SK-MEL-5 (cell line): ENCODE results near the gene SLC6A12. TPM values are rescaled to one million over a fixed set of nuclear protein-coding genes. Genes with fewer than 3 reads are reported as not detected.

Experiments used
- DNase-seq: peaks from one replicate; pipeline ENCODE4 v3.0.0-alpha.2; 2016; ENCODE audit warnings: low read depth, low spot score
- in situ Hi-C: cut with HindIII; loops from 2 replicates; pipeline ENCODE4 v1.10.0; 2016; ENCODE audit warnings: low sequenced_read_pairs, high pct_unique_total_duplicates, low pct_unique_long_range_greater_than_20kb
- total RNA-seq: library from RNA; depleted of rRNA; stranded (reverse); fragments of >200 nt; shearing (Covaris generic); gene quantifications from 2 replicates; pipeline ENCODE4 v1.2.3, GENCODE V29; 2014

The SLC6A12 gene
- total RNA-seq, 1 experiment from 2014 or later = 1.6 TPM

DNA sequence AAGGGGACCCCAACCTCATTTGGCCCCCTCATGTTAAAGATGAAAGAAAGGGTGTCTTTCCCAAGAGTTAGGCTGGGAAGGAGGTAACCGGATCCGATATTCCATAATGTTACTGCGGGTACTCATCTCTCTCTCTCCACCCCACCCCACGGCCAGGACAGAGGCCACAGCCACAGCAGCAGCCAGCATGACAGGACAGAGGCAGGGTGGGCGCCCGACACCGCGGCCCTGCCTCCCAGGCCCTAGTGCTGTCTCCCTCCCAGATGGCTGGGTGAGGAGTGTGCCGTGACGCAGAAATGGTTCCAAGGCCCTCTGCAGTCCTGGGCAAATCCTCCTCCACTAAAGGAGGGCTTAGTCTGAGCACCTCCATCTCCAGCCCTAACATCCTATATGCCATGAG lies 6.2 kb downstream of the SLC6A12 start:
- no peak for DNase-seq
- in situ Hi-C loops = no loop called here

DNA sequence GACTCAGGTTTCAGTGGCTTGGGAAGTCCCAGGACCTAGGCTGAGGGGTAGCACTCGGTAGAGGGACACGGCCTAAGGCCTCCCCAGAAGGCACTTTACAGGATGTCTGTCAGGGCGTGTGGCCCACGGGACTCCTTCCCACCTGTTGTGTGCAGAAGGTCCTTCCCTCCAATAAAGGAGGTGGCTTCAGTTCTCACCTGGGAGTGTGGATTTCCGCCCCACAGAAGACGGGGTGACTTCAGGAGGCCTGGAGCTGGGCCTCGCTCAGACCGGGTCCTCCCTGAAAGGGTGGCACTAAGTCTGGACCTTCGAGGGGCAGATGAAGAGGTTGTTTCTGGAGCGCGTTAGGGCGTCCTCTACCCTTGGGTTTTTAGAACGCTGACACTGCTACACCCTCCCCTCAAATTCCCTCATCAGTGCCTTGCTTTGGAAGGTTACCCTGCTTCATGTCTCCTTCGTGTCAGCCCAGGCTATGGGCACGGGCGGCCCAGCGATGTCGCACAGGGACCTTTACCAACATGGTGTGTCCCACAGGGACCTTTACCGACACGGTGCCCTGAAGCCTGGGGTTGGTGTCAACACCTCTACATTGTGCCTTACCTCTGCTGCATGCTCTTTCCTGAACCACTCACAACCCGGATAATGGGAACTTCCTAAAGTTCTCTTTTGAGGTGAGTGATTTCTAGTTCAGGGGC lies 7.1 kb downstream of the SLC6A12 start:
- in situ Hi-C loops = no loop called here

DNA sequence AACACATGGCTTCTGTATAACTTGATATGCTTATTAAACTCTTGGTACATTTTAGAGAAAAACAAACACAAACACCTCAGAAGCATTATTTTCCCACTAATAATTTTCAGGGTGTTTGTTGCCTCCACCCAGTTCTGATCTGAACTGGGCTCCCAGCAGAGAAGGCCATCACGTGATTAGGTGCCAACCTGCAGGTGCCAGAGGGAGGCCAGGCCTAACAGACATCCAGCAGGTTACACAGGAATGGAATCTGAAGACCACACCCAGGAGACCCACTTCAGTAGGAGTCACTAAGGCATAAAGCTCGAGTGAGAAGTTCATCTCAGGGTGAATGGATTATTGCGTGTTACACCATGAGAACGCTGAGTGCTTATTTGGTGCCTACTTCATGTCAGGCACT lies 8.9 kb downstream of the SLC6A12 start:
- in situ Hi-C loops = no loop called here
- DNase-seq = no peak

More for the DNA sequence above, 7.1 kb downstream of the SLC6A12 start:
- DNase-seq = no peak

DNA sequence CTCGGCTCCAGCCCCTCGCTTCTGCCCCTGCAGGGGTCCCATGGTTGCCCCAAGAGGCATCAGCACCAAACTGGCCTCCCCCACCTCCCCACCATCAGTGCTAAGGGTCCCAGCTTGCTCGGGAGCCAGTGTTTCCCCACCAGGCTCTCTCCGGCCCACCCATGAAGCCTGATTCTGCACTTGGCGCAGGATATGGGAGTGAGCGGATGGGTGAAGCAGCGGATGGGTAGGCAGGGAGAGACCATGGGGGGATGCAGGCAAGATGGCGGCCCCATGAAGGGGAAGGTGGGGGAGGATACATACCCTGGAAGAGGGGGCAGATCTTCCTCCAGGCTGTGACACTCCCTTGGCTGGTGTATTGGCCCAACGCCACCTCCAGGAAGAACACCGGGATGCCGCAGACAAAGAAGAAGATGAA lies 9.7 kb downstream of the SLC6A12 start:
- no peak for DNase-seq
- in situ Hi-C loops = no loop called here

DNA sequence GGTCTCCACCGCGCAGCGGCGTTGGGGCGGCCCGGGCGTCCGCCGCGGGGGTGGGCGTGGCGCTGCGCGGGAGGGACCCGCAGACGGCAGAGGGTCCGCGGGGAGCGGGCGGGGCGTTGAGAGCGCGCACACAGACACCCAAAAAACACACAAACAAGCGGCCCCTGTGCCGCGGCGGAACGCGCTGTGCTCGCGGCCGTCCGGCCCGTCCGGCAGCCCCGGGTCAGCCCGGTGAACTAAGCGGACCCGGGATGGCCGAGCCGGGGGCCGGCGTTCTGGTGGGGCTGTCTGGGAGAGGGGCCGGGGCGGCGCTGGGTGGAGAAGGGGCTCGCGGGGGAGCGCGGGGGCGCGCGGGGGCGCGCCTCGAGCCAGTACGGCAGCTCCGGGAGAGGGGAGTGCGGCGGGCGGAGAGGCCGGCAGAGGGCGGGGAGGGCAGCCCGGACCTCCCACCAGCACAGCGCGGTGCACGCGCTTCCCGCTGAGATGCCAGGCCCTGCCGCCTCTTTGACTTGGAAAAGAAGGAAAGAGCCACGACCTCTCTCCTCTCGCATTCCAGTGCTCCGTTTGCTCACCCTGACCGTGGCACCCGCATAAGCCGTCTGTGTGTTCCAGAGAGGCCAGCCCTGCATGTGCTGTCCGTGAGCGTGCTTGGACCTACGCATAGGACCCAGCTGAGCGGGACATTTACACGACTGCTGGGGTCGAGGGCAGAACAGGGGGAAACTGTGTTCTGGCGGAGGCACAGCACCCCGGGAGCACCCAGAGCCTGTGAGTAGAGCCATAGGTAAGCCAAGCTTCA lies 10.3 kb downstream of the SLC6A12 start:
- in situ Hi-C loops = no loop called here
- DNase-seq = peak; percentile 49

DNA sequence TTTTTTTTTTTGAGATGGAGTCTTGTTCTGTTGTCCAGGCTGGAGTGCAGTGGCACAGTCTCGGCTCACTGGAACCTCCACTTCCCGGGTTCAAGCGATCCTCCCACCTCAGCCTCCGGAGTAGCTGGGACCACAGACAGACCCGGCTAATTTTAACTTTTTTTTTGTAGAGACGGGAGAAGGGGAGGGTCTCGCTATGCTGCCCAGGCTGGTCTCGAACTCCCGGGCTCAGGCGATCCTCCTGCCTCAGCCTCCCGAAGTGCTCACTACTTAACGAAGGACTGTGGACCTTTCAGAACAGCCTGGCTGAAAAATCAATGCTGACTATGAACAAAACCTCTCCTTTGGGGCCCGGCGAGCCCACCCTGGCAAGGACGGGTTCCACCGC lies 10.9 kb downstream of the SLC6A12 start:
- DNase-seq = no peak
- in situ Hi-C loops = no loop called here

DNA sequence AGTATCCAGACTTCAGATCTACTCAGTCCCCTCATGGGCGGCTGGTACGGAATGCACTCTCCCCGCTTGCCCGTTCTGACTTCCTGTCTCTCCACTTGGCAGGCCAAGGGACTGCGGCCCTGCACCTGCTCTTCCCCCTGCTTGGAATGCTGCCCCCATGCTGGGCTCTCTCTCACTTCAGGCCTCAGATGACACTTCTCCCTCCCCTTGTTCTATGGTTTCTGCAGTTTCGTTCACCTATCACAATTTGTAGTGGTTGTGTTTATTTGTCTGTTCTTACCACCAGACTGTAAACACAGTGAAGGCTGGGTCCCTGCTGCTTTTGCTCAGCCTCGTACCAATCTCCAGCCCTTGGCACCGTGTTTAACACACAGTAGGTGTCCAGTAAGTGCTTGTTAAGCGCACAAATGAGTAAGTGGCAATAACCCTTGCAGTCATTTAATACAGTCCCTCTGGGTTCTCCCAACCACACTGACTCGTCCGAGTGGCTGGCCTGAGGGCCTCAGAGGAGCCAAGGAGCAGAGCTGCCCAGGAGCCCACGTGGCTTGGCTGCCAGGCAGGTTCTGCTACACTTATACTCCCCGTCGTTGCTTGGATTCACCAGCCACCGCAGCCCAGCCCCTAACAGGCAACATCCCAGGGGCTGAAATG lies 11.8 kb downstream of the SLC6A12 start:
- in situ Hi-C loops = no loop called here
- DNase-seq = no peak

DNA sequence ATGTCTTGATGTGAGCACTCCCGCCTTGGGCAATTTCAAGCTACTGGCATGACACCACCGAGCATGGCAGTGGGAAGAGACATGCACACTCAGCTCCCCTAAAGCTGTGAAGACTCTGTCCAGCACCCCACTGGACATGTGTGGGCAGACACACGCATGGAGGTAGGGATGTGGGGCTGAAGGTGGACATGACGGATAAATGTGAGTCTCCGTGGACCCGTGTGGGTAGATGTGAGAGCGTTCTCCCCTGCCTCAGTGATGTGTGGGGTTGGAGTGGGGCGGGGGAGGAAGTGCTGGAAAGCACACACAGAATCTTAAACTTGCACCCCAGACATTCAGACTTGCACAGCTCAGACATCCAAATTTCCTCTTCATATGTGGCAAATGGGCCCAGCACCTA lies 12.6 kb downstream of the SLC6A12 start:
- in situ Hi-C loops = no loop called here
- no peak for DNase-seq

DNA sequence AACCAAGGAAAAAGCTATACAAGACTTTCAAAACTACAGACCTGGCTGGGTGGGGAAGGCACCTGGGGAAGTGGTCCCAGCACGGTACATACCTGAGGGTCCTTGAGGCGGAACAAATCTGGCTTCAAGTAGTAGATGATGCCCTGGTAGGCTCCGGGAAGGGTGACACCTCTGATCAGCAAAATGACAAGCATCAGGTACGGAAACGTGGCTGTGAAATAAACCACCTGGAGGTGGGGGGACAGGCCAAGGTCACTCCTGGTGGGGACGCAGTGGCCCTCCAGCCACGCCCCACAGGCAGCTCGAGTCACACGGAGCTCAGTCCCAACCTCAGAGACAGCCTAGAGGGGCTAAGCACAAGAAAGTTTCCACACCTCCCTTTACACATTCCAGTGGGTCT lies 15.3 kb downstream of the SLC6A12 start:
- DNase-seq = no peak
- in situ Hi-C loops = no loop called here

DNA sequence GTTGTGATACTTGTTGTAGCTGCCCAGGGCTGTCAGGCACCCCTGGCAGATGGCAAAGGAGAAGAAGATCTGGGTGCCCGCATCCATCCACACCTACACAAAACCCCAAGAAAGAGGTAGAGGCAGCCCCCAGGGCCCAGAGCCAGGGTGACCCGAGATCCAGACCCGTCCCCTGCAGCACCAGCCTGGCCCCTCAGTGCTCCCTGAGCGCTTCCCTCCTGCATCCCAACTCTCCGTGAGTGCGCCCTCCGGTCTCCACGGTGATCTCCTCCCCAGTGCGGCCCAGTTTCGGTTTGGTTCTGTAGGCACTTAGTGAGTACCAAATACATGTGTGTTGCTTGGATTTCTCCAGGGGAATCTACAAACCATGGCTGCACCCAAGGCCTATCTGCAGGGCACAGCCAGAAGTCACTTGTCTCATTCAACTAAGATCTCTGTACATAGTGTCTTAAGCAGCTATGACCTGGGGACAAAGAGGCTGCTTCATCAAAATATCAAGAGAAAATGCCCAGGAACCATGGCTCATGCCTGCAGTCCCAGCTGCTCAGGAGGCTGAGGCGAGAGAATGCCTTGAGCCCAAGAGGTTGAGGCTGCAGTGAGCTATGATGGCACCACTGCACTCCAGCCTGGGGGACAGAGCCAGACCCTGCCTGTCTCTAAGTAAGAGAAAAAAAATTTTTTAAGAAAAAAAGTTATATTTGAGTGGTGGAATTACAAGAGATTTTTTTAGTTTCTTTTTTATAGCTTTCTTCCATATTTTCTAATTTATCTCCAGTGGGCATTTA lies 15.9 kb downstream of the SLC6A12 start:
- in situ Hi-C loops = no loop called here
- DNase-seq = no peak

DNA sequence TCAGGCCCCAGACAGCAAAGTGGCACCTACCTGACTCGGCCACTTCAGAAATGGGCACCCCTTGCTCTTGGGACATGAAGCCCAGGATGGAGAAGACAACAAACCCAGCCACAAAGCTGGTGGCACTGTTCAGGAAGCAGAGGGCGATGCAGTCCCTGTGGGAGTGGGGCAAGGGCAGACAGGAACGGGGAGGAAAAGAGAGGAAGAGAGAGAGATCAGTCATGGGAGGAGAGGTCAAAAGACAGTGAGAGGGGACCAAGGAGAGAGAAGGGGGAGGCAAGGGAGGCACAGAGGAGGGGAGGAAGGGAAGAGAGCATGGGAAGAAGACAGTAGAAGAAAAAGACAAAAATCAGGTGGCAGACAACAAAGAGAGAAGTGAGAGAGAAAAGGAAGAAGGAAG lies 16.6 kb downstream of the SLC6A12 start:
- in situ Hi-C loops = no loop called here
- no peak for DNase-seq

DNA sequence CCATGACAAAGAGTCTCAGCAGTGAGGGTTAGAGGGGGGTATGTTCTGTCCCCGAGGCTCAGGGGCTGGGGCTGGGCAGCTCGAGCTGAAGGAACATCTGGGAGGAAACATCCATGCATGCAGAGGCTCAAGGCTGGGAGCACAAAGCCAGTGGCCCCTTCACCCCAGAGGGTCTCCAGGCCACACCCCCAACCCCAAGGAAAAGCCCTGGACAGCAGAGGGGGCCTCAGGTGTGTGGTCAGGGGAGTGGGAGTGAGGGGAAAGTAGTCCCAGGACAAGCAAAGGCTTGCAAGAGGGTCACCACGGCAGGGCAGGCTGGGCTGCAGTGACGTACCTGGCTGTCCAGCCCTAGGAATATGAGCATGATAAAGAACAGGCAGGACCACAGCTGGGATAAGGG lies 17.5 kb downstream of the SLC6A12 start:
- DNase-seq = no peak
- in situ Hi-C loops = no loop called here

DNA sequence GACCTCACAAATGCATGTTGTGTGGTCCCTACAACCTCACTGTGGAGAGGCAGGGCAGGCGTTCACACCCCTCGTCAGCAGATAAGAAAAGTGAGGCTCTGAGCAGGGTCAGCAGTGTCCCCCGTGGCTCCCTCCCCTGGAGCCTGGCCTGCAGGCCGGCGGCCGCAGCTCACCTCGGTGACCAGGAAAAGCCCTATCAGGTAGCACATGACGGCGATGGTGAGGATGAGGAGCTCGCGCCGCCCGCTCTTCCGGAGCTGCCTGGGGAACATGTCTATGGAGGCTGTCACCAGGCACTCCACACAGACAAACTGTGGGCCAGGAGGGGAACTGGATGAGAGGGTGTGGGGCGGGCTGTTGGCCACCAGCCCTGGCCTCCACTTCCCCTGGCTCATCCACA lies 18.0 kb downstream of the SLC6A12 start:
- no peak for DNase-seq
- in situ Hi-C loops = no loop called here

DNA sequence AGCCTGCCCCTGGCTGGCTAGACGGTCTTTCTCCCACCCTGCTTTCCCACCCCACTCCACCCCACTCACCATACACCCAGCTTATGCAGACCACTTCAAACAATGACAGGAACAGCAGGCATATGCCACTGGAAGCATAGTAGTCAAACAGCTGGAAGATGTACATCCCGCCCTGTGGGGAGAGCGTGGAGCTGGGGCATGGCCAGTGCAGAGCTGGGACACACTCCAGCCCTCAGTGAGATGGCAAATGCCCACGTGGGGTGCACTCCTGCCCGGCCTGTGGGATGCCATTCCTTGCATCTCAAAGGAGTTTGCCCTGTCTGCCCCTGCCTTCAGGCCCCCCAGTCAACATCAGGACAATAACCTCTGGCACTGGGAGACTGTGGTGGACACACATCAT lies 18.8 kb downstream of the SLC6A12 start:
- in situ Hi-C loops = no loop called here
- no peak for DNase-seq

DNA sequence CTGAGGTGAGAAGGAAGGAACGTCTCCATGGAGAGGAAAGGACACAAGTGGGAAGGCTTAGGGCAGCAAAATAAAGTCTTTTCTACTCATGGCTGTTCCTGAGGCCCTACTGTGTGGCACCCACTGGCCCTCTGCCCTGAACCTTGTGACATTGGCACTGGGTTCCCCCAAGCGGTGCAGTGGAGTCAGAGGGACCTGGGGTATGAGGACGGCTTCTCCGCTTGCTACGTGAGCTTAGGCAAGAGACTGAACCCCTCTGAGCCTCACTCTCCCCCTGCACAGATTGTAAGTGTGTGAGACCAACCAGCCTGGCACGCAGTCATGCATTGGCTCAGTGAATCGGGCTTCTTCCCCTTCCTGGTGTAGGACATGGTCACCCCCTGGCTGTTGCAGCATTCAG lies 19.7 kb downstream of the SLC6A12 start:
- no peak for DNase-seq
- in situ Hi-C loops = no loop called here

DNA sequence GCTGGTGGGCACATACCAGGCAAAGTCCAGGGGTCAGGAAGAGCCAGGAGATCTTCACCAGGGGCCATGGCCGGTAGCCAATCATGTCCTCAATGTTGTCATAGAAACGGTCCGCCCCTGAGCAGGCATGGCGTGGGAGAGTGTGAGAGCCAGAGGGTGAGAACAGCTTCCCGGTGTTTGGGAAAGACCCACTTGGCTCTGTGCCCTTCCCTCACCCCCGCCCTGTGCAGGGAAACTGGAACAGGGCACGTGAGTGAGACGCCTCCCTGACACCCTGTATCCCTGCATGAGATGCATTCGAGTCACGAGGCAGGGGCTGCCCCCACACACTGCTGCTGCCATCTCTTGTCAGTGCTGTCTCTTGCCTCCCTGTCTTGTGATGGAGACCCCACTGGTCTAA lies 20.7 kb downstream of the SLC6A12 start:
- in situ Hi-C loops = no loop called here
- no peak for DNase-seq

DNA sequence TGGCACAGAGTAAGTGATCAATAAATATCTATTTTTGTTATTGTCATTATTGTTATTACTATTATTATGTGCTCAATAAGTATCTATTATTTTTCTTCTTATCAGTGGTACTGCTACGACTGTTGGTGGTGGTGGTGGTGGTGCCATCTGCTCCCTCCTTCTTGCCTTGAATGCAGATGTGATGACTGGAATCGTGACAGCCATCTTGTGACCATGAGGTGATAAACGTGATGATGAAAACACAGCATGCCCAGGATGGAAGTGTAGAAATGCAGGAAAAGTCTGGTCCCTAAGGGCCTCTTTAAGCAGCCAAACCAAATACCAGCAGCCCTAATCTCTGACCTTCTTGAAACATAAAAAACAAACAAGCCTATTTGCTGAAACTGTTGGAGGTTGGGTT lies 22.4 kb downstream of the SLC6A12 start:
- DNase-seq = no peak
- in situ Hi-C loops = no loop called here

DNA sequence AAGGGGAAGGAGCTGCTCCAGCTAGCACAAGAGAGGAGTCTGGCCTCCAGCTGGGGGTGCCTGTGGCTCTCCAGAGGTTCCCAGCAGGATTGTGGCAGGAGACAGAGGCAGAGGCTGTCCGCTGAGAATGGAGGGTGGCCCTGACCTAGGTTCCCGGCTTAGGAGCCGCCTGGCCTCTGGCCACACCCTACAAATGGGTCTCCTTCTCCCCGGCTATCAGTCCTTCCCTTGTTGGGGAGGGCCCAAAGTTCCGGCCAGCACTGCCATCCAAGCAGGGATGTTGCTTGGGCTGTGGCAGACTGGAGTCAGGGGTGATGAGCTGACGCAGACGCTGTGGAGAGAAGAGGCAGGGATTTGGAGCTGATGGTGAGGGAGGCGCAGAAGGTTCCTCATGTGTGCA lies 23.1 kb downstream of the SLC6A12 start:
- in situ Hi-C loops = no loop called here
- no peak for DNase-seq
